Smooth muscle cell (in vitro differentiated cells): ENCODE data around the gene ARHGAP26. TPM values are rescaled to one million over a fixed set of nuclear protein-coding genes. Genes with fewer than 3 reads are reported as not detected.
A peak's percentile ranks its signal among the peaks of the same experiment; 100 is the strongest.

ENCODE experiments used
- DNase-seq: peaks from one replicate; lab custom pipeline; 2025; ENCODE audit not compliant: unreplicated experiment; lab: John Stamatoyannopoulos, UW
- H2AFZ ChIP-seq: fragments of 200-600 bp; sonication (generic); 2 replicates; pipeline ENCODE4 v1.6.0; 2016; ENCODE audit warnings: antibody characterized with exemption, low read depth, mild to moderate bottlenecking
- H3F3A ChIP-seq: fragments of 200-600 bp; sonication (generic); 2 replicates; pipeline ENCODE4 v1.6.0; 2017; ENCODE audit warnings: antibody characterized with exemption, low read depth
- H3K27ac ChIP-seq: fragments of 200-600 bp; sonication (generic); 2 replicates; pipeline ENCODE4 v1.5.1; 2016; ENCODE audit warnings: low read depth, mild to moderate bottlenecking
- H3K27me3 ChIP-seq: fragments of 200-600 bp; sonication (generic); 2 replicates; pipeline ENCODE4 v1.6.1; 2016; ENCODE audit warnings: low read depth, mild to moderate bottlenecking
- H3K36me3 ChIP-seq: fragments of 200-600 bp; sonication (generic); 2 replicates; pipeline ENCODE4 v1.5.1; 2016; ENCODE audit warnings: low read depth
- H3K4me1 ChIP-seq: fragments of 200-600 bp; sonication (generic); 2 replicates; pipeline ENCODE4 v1.5.1; 2016; ENCODE audit warnings: low read depth
- H3K4me2 ChIP-seq: fragments of 200-600 bp; sonication (generic); 2 replicates; pipeline ENCODE4 v1.6.0; 2016; ENCODE audit warnings: mild to moderate bottlenecking
- H3K4me3 ChIP-seq: fragments of 200-600 bp; sonication (generic); 2 replicates; pipeline ENCODE4 v1.5.1; 2016; ENCODE audit warnings: mild to moderate bottlenecking
- H3K79me2 ChIP-seq: fragments of 200-600 bp; sonication (generic); 2 replicates; pipeline ENCODE4 v1.6.0; 2016; ENCODE audit warnings: low read depth, mild to moderate bottlenecking
- H3K9ac ChIP-seq: fragments of 200-600 bp; sonication (generic); 2 replicates; pipeline ENCODE4 v1.6.0; 2016; ENCODE audit warnings: low read depth
- H3K9me3 ChIP-seq: fragments of 200-600 bp; sonication (generic); replicated peaks from 2 replicates; pipeline ENCODE4 v1.5.1; 2016; ENCODE audit warnings: low read depth
- H4K20me1 ChIP-seq: fragments of 200-600 bp; sonication (generic); 2 replicates; pipeline ENCODE4 v1.6.0; 2016; ENCODE audit warnings: low read depth
- CTCF ChIP-seq: fragments of 200-600 bp; sonication (generic); IDR thresholded peaks from 2 replicates; pipeline ENCODE4 v1.5.1; 2017; ENCODE audit warnings: borderline replicate concordance, mild to moderate bottlenecking, antibody characterized with exemption; ENCODE audit not compliant: insufficient read depth, poor library complexity, severe bottlenecking
- WGBS: methylation state at CpG from one replicate; pipeline ENCODE4 v1.1.7; 2016; ENCODE audit warnings: low lambda C conversion rate; 5-methylcytosine and 5-hydroxymethylcytosine counted together
- polyA plus RNA-seq: library from polyadenylated mRNA; unstranded; fragments of >200 nt; fragmentation: Nextera tagmentation; extraction: Ambion mirVana; gene quantifications from 2 replicates; pipeline ENCODE4 v1.2.1, GENCODE V29; 2016
- total RNA-seq: library from RNA; depleted of rRNA; stranded (reverse); fragments of >200 nt; gene quantifications from 2 replicates; pipeline ENCODE4 v1.2.3, GENCODE V29; 2014

ARHGAP26 gene
- total and polyA plus RNA-seq, 2 experiments from 2014 or later, result 2.2 to 5.1 TPM

DNA sequence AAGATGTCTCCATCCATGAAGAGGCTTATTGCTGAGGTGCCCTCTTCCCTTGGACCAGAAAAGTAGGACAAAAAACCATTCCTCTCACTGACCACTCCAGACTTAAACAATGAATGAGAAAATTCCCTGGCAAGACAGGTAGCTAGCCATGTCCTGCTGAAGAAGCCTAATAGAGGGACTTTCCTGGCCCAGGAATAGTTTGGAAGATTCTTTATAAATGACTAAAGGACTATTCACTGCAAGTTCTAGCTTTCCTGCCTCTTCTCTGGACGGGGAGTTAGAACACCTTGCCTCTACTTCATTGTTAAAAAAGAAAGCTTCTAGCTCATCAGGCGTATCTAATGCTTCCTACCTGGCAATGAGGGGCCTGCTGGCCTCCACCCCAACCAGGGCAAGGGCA, 479.7 kb downstream of the ARHGAP26 start:
- Histone ChIP-seq H3K27ac (peak overlapping the region; percentile 79), H3F3A (peaks cover 19% of the 10 kb centered on the region), H3K79me2 (no peaks in the 10 kb centered on the region), H3K9ac (no peak overlapping the region), H2AFZ (peak overlapping the region; percentile 12), H3K4me2 (no peak overlapping the region), H3K4me1 (peaks cover 4% of the 10 kb centered on the region), H3K4me3 (no peak overlapping the region), H4K20me1 (no peaks in the 10 kb centered on the region), H3K9me3 (no peaks in the 10 kb centered on the region), H3K27me3 (no peaks in the 10 kb centered on the region), H3K36me3 (no peaks in the 10 kb centered on the region)
- TF ChIP-seq CTCF, result no peak
- WGBS, result 93% methylated on average over 2 of the region's 2 CpGs
- no peak for DNase-seq

DNA sequence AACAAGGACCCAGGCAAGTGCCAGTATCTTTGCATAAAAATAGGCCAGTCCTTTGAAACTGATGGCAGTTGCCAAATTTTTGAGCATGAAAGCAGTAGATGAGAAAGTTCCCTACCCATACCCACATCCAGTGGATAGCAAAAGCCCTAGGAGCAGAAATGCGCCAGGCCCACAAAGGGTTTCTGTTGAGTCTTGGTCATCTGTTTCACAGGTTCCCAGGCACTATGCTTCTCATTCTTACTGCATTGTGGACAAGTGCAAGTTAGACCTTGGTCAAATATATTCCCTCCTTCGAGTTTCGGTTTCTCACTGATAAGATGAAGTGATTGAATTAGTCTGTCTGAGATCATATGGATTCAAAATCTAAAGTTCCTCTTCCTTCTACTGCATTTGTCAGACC, 481.0 kb downstream of the ARHGAP26 start:
- H3K9me3 ChIP-seq, result no peaks in the 10 kb centered on the region
- peaks cover 3% of the 10 kb centered on the region for H3K4me1 ChIP-seq
- TF ChIP-seq CTCF, result no peak
- no peak for DNase-seq
- no peak overlapping the region for H3K4me2 ChIP-seq
- H2AFZ ChIP-seq, result no peak overlapping the region
- H3K9ac ChIP-seq, result no peak overlapping the region
- no peak overlapping the region for H3K4me3 ChIP-seq
- WGBS, result 97% methylated on average over 3 of the region's 3 CpGs
- no peak overlapping the region for H3K27ac ChIP-seq
- peaks cover 11% of the 10 kb centered on the region for H3F3A ChIP-seq
- H3K27me3 ChIP-seq, result no peaks in the 10 kb centered on the region
- H3K79me2 ChIP-seq, result no peaks in the 10 kb centered on the region
- H3K36me3 ChIP-seq, result no peaks in the 10 kb centered on the region
- no peaks in the 10 kb centered on the region for H4K20me1 ChIP-seq

DNA sequence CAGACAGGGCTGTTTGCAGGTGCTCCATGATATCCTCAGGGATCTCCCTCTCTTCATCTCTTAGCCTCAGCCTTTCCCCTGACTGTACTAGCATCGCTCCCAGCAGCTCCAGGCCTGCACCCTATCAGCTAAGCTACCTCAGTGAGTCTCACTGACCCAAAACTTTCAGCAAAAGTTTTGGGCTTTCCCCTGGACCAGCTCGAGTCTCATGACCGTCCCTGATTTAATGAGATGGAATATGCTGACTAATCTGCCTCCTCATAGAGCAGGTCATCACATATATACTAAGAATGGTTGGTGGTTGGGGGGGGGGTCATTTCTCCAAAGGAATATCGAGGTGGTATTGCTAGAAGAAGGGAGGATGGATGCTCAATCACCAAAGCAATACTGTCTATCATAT, 481.8 kb downstream of the ARHGAP26 start:
- no peak for DNase-seq
- no peak for TF ChIP-seq CTCF
- WGBS, result 90% methylated on average over 4 of the region's 4 CpGs
- Histone ChIP-seq H3F3A (peaks cover 8% of the 10 kb centered on the region), H2AFZ (no peak overlapping the region), H3K27me3 (no peaks in the 10 kb centered on the region), H4K20me1 (no peaks in the 10 kb centered on the region), H3K36me3 (no peaks in the 10 kb centered on the region), H3K27ac (no peak overlapping the region), H3K4me3 (no peak overlapping the region), H3K79me2 (no peaks in the 10 kb centered on the region), H3K9me3 (no peaks in the 10 kb centered on the region), H3K4me1 (peaks cover 3% of the 10 kb centered on the region), H3K4me2 (no peak overlapping the region), H3K9ac (no peak overlapping the region)

GRCh38 chr5:143254819-143255218, 484.6 kb downstream of the ARHGAP26 start:
- no peaks in the 10 kb centered on the region for H3K79me2 ChIP-seq
- no peaks in the 10 kb centered on the region for H3K36me3 ChIP-seq
- 95% methylated on average over 7 of the region's 7 CpGs for WGBS
- no peaks in the 10 kb centered on the region for H3K27me3 ChIP-seq
- no peak overlapping the region for H3K27ac ChIP-seq
- DNase-seq, result no peak
- no peaks in the 10 kb centered on the region for H3K9me3 ChIP-seq
- no peaks in the 10 kb centered on the region for H3K4me1 ChIP-seq
- no peak overlapping the region for H3K4me2 ChIP-seq
- H4K20me1 ChIP-seq, result no peaks in the 10 kb centered on the region
- no peak overlapping the region for H3K4me3 ChIP-seq
- H3K9ac ChIP-seq, result no peak overlapping the region
- TF ChIP-seq CTCF, result no peak
- H3F3A ChIP-seq, result no peaks in the 10 kb centered on the region
- no peak overlapping the region for H2AFZ ChIP-seq
